Cardiac fibroblast (primary cell): ENCODE data around the gene ZNF526.
A peak's percentile ranks its signal among the peaks of the same experiment; 100 is the strongest.

Experiments used
- DNase-seq, 2 donors: peaks; one replicate each; pipeline versions ENCODE4 v3.0.0 to v3.0.0-alpha.2; 2010; ENCODE audit warnings: low read depth in 2 of 2
- H3K4me3 ChIP-seq, 2 donors: replicated peaks in 1 of 2; 1 replicate in 1 of 2; 2 replicates in 1 of 2; pipeline ENCODE4 v1.5.1; 2011; ENCODE audit warnings: low read depth in 2 of 2, low read length in 2 of 2, mild to moderate bottlenecking in 2 of 2, moderate library complexity in 1 of 2
- TF ChIP-seq, protein P1 (sequence below): IDR thresholded peaks from one replicate; pipeline ENCODE4 v1.5.1; 2011; ENCODE audit warnings: low read depth, mild to moderate bottlenecking, low read length, inconsistent platforms

ZNF526 gene, protein sequence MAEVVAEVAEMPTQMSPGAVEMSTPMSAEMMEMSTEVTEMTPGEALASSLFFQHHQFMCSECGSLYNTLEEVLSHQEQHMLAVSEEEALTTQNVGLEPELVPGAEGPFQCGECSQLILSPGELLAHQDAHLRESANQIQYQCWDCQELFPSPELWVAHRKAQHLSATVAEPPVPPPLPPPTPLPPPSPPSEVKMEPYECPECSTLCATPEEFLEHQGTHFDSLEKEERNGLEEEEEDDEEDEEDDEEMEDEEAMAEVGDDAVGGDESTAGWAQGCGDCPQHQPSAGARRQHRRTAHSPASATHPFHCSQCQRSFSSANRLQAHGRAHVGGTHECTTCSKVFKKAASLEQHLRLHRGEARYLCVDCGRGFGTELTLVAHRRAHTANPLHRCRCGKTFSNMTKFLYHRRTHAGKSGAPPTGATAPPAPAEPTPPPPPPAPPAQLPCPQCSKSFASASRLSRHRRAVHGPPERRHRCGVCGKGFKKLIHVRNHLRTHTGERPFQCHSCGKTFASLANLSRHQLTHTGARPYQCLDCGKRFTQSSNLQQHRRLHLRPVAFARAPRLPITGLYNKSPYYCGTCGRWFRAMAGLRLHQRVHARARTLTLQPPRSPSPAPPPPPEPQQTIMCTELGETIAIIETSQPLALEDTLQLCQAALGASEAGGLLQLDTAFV

DNA sequence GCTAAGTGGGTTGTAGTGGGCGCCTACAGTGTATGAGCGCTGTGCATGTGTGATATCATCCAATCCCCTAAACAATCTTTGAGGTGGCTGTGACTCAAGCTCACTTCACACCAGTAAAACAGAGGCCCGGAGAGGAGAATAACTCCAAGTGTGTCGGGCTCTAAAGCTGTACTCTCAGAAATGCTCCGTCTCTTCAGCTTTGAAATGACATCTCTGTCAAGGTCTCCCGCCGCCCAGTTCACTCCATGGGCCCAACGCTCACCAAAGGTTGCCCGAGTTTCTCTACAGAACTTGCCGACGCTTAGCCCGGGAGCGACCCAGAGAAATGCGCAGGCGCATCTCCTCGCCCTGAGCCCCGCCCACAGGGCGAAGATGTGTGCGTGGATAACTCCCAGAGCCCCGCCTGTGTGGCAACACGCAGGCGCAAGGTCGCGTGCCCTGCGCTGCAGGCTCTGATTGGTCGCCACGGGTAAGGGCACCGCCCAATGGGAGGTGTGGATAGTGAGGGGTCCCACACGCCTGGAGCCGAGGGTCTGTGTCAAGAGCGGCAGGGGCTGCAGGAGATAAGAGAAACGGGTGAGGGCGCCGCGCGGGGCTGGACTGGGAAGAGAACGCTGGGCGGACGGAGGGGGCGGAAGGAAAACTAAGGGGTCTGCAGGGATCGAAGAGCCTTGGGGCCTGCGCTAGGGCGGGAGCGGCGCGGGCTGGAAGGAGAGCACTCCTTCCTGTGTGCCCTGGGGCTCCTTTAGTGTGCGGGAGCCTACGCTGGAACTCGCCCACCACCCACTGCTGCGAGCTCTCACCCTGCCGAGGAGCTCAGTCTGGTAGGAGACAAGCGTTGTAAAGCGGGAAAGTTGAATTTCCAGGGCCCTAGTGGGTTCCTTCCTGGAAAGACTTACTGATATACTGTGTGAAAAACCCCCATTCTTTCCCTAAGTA lies at the start of gene ZNF526:
Gene ZNF526 (plus strand): TSS at position 501 of the 939 bp plus-strand sequence. CDS start 4,092 bp downstream, outside the sequence.
- DNase-seq: peak; percentile 97 to 98
- peak within 1 kb of the TSS; percentile 96 to 99 for H3K4me3 ChIP-seq
- TF ChIP-seq, protein P1, sequence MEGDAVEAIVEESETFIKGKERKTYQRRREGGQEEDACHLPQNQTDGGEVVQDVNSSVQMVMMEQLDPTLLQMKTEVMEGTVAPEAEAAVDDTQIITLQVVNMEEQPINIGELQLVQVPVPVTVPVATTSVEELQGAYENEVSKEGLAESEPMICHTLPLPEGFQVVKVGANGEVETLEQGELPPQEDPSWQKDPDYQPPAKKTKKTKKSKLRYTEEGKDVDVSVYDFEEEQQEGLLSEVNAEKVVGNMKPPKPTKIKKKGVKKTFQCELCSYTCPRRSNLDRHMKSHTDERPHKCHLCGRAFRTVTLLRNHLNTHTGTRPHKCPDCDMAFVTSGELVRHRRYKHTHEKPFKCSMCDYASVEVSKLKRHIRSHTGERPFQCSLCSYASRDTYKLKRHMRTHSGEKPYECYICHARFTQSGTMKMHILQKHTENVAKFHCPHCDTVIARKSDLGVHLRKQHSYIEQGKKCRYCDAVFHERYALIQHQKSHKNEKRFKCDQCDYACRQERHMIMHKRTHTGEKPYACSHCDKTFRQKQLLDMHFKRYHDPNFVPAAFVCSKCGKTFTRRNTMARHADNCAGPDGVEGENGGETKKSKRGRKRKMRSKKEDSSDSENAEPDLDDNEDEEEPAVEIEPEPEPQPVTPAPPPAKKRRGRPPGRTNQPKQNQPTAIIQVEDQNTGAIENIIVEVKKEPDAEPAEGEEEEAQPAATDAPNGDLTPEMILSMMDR: no peak

DNA sequence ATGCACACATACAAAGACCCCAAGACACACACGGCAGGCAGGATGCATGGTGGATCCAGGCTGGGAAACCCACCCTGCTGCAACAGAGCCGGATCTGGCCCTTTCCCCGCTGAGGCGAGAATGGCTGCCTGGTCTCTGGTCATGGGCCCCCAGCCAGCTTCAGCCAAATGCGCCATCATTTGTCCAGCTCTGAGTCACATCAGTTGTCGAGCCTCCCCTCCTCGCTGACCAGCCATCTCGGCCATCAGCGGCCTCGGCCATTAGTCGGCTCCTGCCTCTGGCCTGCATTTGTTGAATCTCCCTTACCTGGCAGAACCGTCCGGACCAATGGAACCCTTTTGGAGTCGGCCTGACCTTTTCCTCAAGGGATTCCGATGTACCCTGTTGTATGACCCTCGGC lies 49.4 kb upstream of the ZNF526 start:
- DNase-seq: no peak
- TF ChIP-seq, protein P1: no peak
- H3K4me3 ChIP-seq: no peak overlapping the region

DNA sequence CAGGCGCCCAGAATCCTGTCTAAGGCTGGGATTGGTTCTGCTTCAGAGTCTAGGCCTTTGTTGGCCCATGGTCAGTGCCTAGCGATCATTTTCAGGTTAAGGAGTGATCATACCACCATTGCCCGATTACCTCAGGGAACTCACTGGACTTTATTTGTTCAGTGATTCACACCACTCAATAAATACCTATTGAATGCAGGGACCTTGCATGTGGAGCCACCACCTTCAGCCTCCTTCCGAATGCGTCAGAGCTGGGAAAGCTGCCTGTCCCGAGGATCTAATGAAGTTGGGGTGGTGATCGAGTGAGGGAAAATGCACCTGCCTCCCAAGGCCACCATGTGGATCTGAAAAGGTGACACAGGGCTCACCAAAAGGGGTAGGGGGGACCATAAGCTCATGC lies 47.9 kb upstream of the ZNF526 start:
- H3K4me3 ChIP-seq: no peak overlapping the region
- TF ChIP-seq, protein P1: no peak
- no peak for DNase-seq

DNA sequence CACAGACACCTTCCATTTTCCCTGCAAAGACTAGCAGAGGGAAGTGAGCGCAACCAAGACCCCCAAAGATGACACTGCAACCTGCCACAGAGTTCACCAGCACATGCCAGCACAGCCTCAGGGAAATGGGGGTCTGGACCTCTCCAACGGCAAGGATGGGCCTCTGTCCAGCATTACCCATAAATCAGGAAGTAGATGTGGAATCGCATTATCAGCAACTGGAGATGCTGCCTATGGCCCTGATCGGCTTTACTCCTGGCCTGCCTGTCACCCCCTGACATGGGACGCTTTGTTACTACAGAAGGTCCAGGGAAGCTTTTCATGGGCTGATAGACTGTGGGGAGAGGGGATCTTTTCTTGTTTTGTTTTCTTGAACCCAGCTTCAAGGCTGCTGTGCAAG lies 46.4 kb upstream of the ZNF526 start:
- TF ChIP-seq, protein P1: no peak
- no peak for DNase-seq
- H3K4me3 ChIP-seq: no peak overlapping the region

DNA sequence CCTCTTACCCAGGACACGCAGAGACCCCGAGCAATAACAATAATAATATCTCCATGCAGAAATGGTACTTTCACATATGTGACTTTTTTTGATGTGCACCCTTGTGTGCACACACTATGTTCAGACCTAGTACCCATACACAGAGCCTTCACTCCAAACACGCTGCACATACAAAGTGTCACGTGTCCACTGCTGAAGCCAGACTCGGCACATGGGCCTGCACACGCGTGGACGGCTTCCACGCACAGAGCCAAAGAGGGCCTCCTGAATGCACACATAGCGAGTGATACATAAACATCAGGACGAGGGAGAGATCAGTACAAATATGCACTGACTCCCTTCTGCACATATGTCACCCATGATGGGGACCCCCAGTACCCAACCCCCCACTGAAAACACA lies 45.9 kb upstream of the ZNF526 start:
- no peak overlapping the region for H3K4me3 ChIP-seq
- no peak for DNase-seq
- TF ChIP-seq, protein P1: no peak

DNA sequence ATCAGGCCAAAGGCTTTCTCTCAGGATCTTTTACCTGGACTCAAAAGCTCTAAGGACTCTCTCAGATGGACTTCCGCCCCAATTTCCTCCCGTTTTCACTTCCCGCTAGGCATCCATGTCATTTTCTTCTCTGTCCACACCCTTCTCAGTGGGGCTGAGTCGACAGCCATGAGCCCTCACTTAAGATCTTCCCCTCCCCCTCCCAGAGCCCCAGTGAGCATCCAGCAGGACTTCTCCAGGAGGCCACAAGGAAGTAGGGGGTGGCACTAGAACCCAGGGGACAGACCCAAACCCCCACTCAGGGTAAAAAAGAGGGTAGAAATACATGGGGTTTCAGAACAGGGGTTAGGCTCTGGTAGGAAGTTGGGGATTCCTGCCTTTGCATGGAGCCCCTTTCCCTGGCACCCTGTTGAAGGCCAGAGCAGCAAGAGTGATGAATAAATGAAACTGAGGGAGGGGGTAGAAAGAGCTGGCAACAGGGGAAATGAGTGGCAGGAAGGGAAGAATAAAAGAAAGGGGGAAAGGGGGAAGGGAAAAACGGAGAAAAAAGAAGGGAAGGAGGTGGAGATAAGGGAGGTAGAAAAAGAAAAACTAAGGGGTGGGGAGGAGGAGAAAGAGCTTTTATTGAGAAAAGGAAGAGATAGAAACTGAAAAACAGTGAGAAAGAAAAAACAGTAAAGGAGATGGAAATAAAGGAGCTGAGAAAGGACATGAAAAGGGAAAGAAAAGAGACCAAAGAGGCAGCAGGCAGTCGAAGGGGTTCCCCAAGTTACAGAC lies 45.0 kb upstream of the ZNF526 start:
- H3K4me3 ChIP-seq: no peak overlapping the region

More for the DNA sequence above, 45.0 kb upstream of the ZNF526 start:
- no peak for DNase-seq
- TF ChIP-seq, protein P1: no peak
